HCT116 (cell line): Measurements from ENCODE around the gene KCNN3. TPM values are rescaled to one million over a fixed set of nuclear protein-coding genes. Genes with fewer than 3 reads are reported as not detected.

ENCODE experiments used
- ATAC-seq: fragments of 200-7000 bp; cut with Tn5 transposase; 2 replicates; pipeline ENCODE4 v1.9.1; 2020; ENCODE audit warnings: mild to moderate bottlenecking, moderate library complexity
- BruUV-seq: library from RNA; stranded (reverse); fragments of 400-500 nt; replicated peaks from 2 replicates; lab custom pipeline; 2021; lab: Mats Ljungman, UMichigan
- CTCF ChIA-PET: fragments of 300-600 bp; sonication (Branson Sonifier 250); formaldehyde crosslinking; loops from one replicate; lab custom pipeline; 2021; ENCODE audit warnings: antibody characterized with exemption; lab: Charles Lee
- POLR2A ChIA-PET: fragments of 300-600, 350-600 bp; sonication (Branson Sonifier 250); formaldehyde crosslinking; loops from one replicate; lab custom pipeline; 2021; ENCODE audit warnings: antibody characterized with exemption; lab: Charles Lee
- RAD21 ChIA-PET, 2 experiments: fragments of 300-600 bp; sonication (Branson Sonifier 250); formaldehyde crosslinking; loops; one replicate each; lab custom pipeline; 2023; ENCODE audit warnings: low total read pairs in 2 of 2; ENCODE audit not compliant: uncharacterized antibody in 2 of 2, unreplicated experiment in 2 of 2, low non-redundant PET in 1 of 2; lab: Charles Lee
- DNase-seq: peaks from one replicate; pipeline ENCODE4 v3.0.0-alpha.2; 2010; ENCODE audit warnings: low read depth, low spot score
- H2AFZ ChIP-seq: fragments of 200-600 bp; shearing (Covaris generic), sonication (generic); 2 replicates; pipeline ENCODE4 v1.6.1; 2017; ENCODE audit warnings: low read depth, mixed run types, mixed read lengths, antibody characterized with exemption, low read length; ENCODE audit not compliant: poor library complexity, severe bottlenecking
- H3K27ac ChIP-seq: 2 replicates; pipeline ENCODE4 v1.5.1; 2012; ENCODE audit warnings: low read depth, low read length
- H3K27me3 ChIP-seq: fragments of 200-600 bp; sonication (generic); 2 replicates; pipeline ENCODE4 v1.6.1; 2016; ENCODE audit warnings: mixed run types, low read length, mixed read lengths; ENCODE audit not compliant: insufficient read depth
- H3K36me3 ChIP-seq, 2 experiments: fragments of 200-500 bp in 1 of 2; fragments of 200-600 bp in 1 of 2; sonication (Bioruptor generic) in 1 of 2; sonication (generic) in 1 of 2; 2 replicates each; pipeline versions ENCODE4 v1.5.1 to v1.6.1; 2014 to 2016; ENCODE audit warnings: low read length in 2 of 2, inconsistent platforms in 1 of 2, mixed read lengths in 1 of 2, mixed run types in 1 of 2; ENCODE audit not compliant: insufficient read depth in 2 of 2, control insufficient read depth in 1 of 2
- H3K4me1 ChIP-seq, 2 experiments: fragments of 200-600 bp in 1 of 2; sonication (generic) in 1 of 2; 2 replicates each; pipeline versions ENCODE4 v1.5.1 to v1.6.1; 2012 to 2017; ENCODE audit warnings: low read length in 2 of 2, inconsistent platforms in 1 of 2, mild to moderate bottlenecking in 1 of 2, mixed read lengths in 1 of 2, mixed run types in 1 of 2, moderate library complexity in 1 of 2; ENCODE audit not compliant: insufficient read depth in 2 of 2, control insufficient read depth in 1 of 2
- H3K4me2 ChIP-seq: fragments of 200-600 bp; sonication (generic); 2 replicates; pipeline ENCODE4 v1.6.1; 2017; ENCODE audit warnings: mixed run types, low read length, mixed read lengths
- H3K4me3 ChIP-seq, 2 experiments: fragments of 200-600 bp in 1 of 2; sonication (generic) in 1 of 2; replicated peaks in 1 of 2; 2 replicates each; pipeline ENCODE4 v1.5.1; 2011 to 2016; ENCODE audit warnings: low read length in 2 of 2, control low read depth in 1 of 2, low read depth in 1 of 2, mild to moderate bottlenecking in 1 of 2, mixed read lengths in 1 of 2, mixed run types in 1 of 2
- H3K79me2 ChIP-seq: fragments of 200-600 bp; sonication (generic); 2 replicates; pipeline ENCODE4 v1.6.1; 2017; ENCODE audit warnings: mild to moderate bottlenecking, mixed run types, low read length, moderate library complexity, mixed read lengths; ENCODE audit not compliant: insufficient read depth
- H3K9ac ChIP-seq: fragments of 200-600 bp; sonication (generic); 2 replicates; pipeline ENCODE4 v1.6.1; 2016; ENCODE audit warnings: low read length, mixed read lengths
- H3K9me2 ChIP-seq: fragments of 200-600 bp; sonication (generic), shearing (Covaris generic); 2 replicates; pipeline ENCODE4 v1.6.1; 2017; ENCODE audit warnings: mixed run types, mild to moderate bottlenecking, moderate library complexity; ENCODE audit not compliant: insufficient read depth
- H3K9me3 ChIP-seq, 2 experiments: fragments of 200-500 bp in 1 of 2; fragments of 200-600 bp in 1 of 2; sonication (Bioruptor generic) in 1 of 2; sonication (generic) in 1 of 2; 2 replicates each; pipeline ENCODE4 v1.6.1; 2014 to 2017; ENCODE audit warnings: low read length in 2 of 2, mixed read lengths in 2 of 2, inconsistent platforms in 1 of 2, low read depth in 1 of 2, mild to moderate bottlenecking in 1 of 2, mixed run types in 1 of 2, moderate library complexity in 1 of 2; ENCODE audit not compliant: control insufficient read depth in 1 of 2, insufficient read depth in 1 of 2
- H4K20me1 ChIP-seq: fragments of 200-600 bp; sonication (generic), shearing (Covaris generic); 2 replicates; pipeline ENCODE4 v1.6.1; 2017; ENCODE audit warnings: mixed run types, mild to moderate bottlenecking, moderate library complexity; ENCODE audit not compliant: insufficient read depth
- EGR1 ChIP-seq: IDR thresholded peaks from 2 replicates; pipeline ENCODE4 v1.6.1; 2012; ENCODE audit warnings: low read depth
- JUND ChIP-seq: IDR thresholded peaks from 2 replicates; pipeline ENCODE4 v1.6.1; 2012
- TCF7L2 ChIP-seq: IDR thresholded peaks from 2 replicates; pipeline ENCODE4 v1.7.0; 2011; ENCODE audit warnings: borderline replicate concordance, inconsistent platforms; ENCODE audit not compliant: insufficient read depth, insufficient read length; ENCODE audit errors: extremely low read depth
- YY1 ChIP-seq: IDR thresholded peaks from 2 replicates; pipeline ENCODE4 v1.6.1; 2011; ENCODE audit warnings: low read length, low read depth, moderate library complexity, mild to moderate bottlenecking; ENCODE audit not compliant: insufficient replicate concordance; ENCODE audit errors: extremely low read depth
- intact Hi-C: fragments of 100-400 bp; cut with micrococcal nuclease; formaldehyde crosslinking; loops from 2 replicates; pipeline ENCODE4 v1.10.0; 2022
- total RNA-seq: library from RNA; stranded (reverse); gene quantifications from one replicate; pipeline ENCODE4 v1.2.1, GENCODE V29; 2021; ENCODE audit not compliant: unreplicated experiment
- TF ChIP-seq, protein P1 (sequence below): IDR thresholded peaks from 2 replicates; pipeline ENCODE4 v1.6.1; 2011; ENCODE audit warnings: mild to moderate bottlenecking, low read length, moderate library complexity; ENCODE audit not compliant: insufficient replicate concordance; ENCODE audit errors: extremely low read depth
- TF ChIP-seq, protein P2 (sequence below): IDR thresholded peaks from 2 replicates; pipeline ENCODE4 v1.6.1; 2012
- TF ChIP-seq, protein P3 (sequence below), 3 experiments: fragments of 200-600 bp in 1 of 3; sonication (generic) in 1 of 3; IDR thresholded peaks in 2 of 3; conservative IDR thresholded peaks in 1 of 3; 2 replicates each; pipeline ENCODE4 v1.5.1; 2012 to 2017; ENCODE audit warnings: low read depth in 2 of 3, low read length in 2 of 3, antibody characterized with exemption in 1 of 3, borderline replicate concordance in 1 of 3, control low read depth in 1 of 3, mild to moderate bottlenecking in 1 of 3, mixed read lengths in 1 of 3, mixed run types in 1 of 3, moderate library complexity in 1 of 3; ENCODE audit not compliant: insufficient read depth in 1 of 3

KCNN3 gene
- total RNA-seq, 1 experiment from 2014 or later, result 1.1 TPM

DNA sequence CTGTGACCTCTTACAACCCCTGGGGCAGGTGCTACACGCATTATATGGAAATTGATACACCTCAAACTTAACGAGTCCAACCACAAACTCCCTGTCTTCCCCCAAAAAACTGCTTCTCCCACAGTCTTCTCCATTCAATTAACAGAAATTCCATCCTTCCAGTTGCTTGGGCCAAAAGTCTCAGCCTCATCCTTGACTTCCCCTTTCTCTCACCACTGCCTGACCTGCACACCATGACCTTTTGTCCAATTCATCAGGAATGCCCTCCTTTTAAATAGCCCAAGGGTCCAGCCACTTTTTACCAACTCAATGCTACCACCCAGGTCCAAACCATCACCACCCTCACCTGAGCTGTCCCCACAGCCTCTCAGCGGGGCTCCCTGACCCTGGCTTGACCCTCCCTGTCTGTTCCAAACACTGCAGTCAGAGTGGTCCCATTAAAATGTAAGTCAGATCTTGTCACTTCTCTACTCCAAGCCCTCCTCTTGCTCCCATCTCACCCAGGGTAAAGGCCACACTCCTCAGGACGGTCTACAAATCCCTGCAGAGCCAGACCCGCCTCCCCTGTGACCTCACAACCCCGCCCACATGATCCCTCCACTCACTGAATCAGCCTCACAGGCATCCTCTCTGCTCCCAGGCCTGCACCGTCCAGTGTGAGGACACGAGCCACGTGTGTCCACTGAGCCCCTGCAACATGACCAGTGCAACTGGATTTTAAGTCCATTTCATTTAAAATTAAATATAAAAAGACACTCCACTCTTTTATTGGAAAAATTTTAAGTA is 18.5 kb downstream of the KCNN3 start (continued):
- TF ChIP-seq, protein P1, sequence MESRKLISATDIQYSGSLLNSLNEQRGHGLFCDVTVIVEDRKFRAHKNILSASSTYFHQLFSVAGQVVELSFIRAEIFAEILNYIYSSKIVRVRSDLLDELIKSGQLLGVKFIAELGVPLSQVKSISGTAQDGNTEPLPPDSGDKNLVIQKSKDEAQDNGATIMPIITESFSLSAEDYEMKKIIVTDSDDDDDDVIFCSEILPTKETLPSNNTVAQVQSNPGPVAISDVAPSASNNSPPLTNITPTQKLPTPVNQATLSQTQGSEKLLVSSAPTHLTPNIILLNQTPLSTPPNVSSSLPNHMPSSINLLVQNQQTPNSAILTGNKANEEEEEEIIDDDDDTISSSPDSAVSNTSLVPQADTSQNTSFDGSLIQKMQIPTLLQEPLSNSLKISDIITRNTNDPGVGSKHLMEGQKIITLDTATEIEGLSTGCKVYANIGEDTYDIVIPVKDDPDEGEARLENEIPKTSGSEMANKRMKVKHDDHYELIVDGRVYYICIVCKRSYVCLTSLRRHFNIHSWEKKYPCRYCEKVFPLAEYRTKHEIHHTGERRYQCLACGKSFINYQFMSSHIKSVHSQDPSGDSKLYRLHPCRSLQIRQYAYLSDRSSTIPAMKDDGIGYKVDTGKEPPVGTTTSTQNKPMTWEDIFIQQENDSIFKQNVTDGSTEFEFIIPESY, result no peak
- TF ChIP-seq, protein P2, sequence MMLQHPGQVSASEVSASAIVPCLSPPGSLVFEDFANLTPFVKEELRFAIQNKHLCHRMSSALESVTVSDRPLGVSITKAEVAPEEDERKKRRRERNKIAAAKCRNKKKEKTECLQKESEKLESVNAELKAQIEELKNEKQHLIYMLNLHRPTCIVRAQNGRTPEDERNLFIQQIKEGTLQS, result no peak
- TF ChIP-seq TCF7L2, result no peak
- TF ChIP-seq, protein P3, sequence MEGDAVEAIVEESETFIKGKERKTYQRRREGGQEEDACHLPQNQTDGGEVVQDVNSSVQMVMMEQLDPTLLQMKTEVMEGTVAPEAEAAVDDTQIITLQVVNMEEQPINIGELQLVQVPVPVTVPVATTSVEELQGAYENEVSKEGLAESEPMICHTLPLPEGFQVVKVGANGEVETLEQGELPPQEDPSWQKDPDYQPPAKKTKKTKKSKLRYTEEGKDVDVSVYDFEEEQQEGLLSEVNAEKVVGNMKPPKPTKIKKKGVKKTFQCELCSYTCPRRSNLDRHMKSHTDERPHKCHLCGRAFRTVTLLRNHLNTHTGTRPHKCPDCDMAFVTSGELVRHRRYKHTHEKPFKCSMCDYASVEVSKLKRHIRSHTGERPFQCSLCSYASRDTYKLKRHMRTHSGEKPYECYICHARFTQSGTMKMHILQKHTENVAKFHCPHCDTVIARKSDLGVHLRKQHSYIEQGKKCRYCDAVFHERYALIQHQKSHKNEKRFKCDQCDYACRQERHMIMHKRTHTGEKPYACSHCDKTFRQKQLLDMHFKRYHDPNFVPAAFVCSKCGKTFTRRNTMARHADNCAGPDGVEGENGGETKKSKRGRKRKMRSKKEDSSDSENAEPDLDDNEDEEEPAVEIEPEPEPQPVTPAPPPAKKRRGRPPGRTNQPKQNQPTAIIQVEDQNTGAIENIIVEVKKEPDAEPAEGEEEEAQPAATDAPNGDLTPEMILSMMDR (IDR thresholded peaks at IDR 0.05 in 2 of 3, conservative IDR thresholded peaks at IDR 0.05 in 1 of 3; ENCODE audit: borderline replicate concordance in 1 of 3, insufficient read depth in 1 of 3, low read depth in 2 of 3, low read length in 2 of 3), result no peak

DNA sequence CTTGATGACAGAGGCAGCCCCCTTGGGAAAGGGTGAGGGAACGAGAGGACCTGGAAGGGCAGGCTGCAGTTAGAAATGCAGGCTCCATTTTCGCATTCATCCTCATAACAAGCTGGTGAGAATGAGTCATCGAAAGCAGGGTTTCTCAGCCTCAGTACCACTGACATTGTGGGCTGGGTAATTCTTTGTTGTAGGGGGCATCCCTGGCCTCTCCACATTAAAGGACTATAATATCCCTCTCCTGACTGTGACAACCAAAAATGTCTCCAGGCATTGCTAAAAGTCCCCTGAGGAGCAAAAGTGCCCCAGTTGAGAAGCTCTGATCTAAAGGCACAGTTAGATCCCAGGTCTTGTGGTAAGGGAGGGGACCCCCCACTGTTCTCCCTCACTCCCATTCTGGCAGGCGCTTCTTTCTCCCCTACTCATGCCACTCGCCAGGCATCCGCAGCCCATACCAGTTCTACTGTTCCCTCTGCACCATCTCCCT is 20.4 kb downstream of the KCNN3 start:
- Histone ChIP-seq H3K4me2 (no peak overlapping the region), H3K27ac (no peak overlapping the region), H4K20me1 (no peaks in the 10 kb centered on the region), H3K9me2 (no peaks in the 10 kb centered on the region), H2AFZ (no peak overlapping the region), H3K4me1 (no peaks in the 10 kb centered on the region), H3K4me3 (no peak overlapping the region), H3K27me3 (no peaks in the 10 kb centered on the region), H3K79me2 (no peaks in the 10 kb centered on the region), H3K36me3 (no peaks in the 10 kb centered on the region), H3K9ac (no peak overlapping the region), H3K9me3 (no peaks in the 10 kb centered on the region)
- BruUV-seq, result no TSS peak
- POLR2A ChIA-PET, result no interaction called here
- RAD21 ChIA-PET, result no interaction called here
- ATAC-seq (no peak), DNase-seq (no peak)
- TF ChIP-seq EGR1, result no peak
- TF ChIP-seq JUND, result no peak
- no peak for TF ChIP-seq YY1
- TF ChIP-seq, protein P3 (IDR thresholded peaks at IDR 0.05 in 2 of 3, conservative IDR thresholded peaks at IDR 0.05 in 1 of 3; ENCODE audit: borderline replicate concordance in 1 of 3, insufficient read depth in 1 of 3, low read depth in 2 of 3, low read length in 2 of 3), result no peak
- intact Hi-C loops, result no loop called here
- CTCF ChIA-PET, result interaction anchor here (1.6 kb wide), 1 partner anchor 30 kb away, joined by 3 read pairs; no protein-coding TSS in a partner anchor
